Hepatocyte (in vitro differentiated cells): Measurements from ENCODE around the gene RAB3GAP1. TPM values are rescaled to one million over a fixed set of nuclear protein-coding genes. Genes with fewer than 3 reads are reported as not detected.

ENCODE experiments used
- DNase-seq: peaks from one replicate; pipeline ENCODE4 v3.0.0-alpha.2; 2016; ENCODE audit warnings: low spot score
- H2AFZ ChIP-seq: fragments of 200-600 bp; sonication (generic); 2 replicates; pipeline ENCODE4 v1.6.0; 2016; ENCODE audit warnings: antibody characterized with exemption, mild to moderate bottlenecking
- H3K27ac ChIP-seq: fragments of 200-600 bp; sonication (generic); 2 replicates; pipeline ENCODE4 v1.5.1; 2016; ENCODE audit warnings: mild to moderate bottlenecking
- H3K27me3 ChIP-seq: fragments of 200-600 bp; sonication (generic); 2 replicates; pipeline ENCODE4 v1.6.1; 2016
- H3K36me3 ChIP-seq: fragments of 200-600 bp; sonication (generic); replicated peaks from 2 replicates; pipeline ENCODE4 v1.5.1; 2016; ENCODE audit warnings: low read depth; ENCODE audit not compliant: insufficient read depth
- H3K4me1 ChIP-seq: fragments of 200-600 bp; sonication (generic); 2 replicates; pipeline ENCODE4 v1.5.1; 2016; ENCODE audit warnings: mild to moderate bottlenecking, moderate library complexity; ENCODE audit not compliant: insufficient read depth
- H3K4me2 ChIP-seq: fragments of 200-600 bp; sonication (generic); 2 replicates; pipeline ENCODE4 v1.6.0; 2016
- H3K4me3 ChIP-seq: fragments of 200-600 bp; sonication (generic); 2 replicates; pipeline ENCODE4 v1.5.1; 2016; ENCODE audit warnings: mild to moderate bottlenecking
- H3K79me2 ChIP-seq: fragments of 200-600 bp; sonication (generic); 2 replicates; pipeline ENCODE4 v1.6.0; 2017; ENCODE audit warnings: mild to moderate bottlenecking
- H3K9me2 ChIP-seq: fragments of 200-600 bp; sonication (generic); replicated peaks from 2 replicates; pipeline ENCODE4 v1.6.0; 2017; ENCODE audit warnings: mild to moderate bottlenecking; ENCODE audit not compliant: insufficient read depth
- H3K9me3 ChIP-seq: fragments of 200-600 bp; sonication (generic); 2 replicates; pipeline ENCODE4 v1.5.1; 2016; ENCODE audit warnings: low read depth, mild to moderate bottlenecking
- H4K20me1 ChIP-seq: fragments of 200-600 bp; sonication (generic); 2 replicates; pipeline ENCODE4 v1.6.0; 2016; ENCODE audit warnings: mild to moderate bottlenecking; ENCODE audit not compliant: insufficient read depth, poor library complexity, severe bottlenecking
- CTCF ChIP-seq: fragments of 200-600 bp; sonication (generic); IDR thresholded peaks from 2 replicates; pipeline ENCODE4 v1.5.1; 2016; ENCODE audit warnings: antibody characterized with exemption, mild to moderate bottlenecking; ENCODE audit not compliant: poor library complexity
- EZH2 ChIP-seq: fragments of 200-600 bp; sonication (generic); IDR thresholded peaks from 2 replicates; pipeline ENCODE4 v1.6.1; 2016; ENCODE audit warnings: antibody characterized with exemption, mild to moderate bottlenecking, borderline replicate concordance
- EZH2phosphoT487 ChIP-seq: fragments of 200-600 bp; sonication (generic); IDR thresholded peaks from one replicate; pipeline ENCODE4 v1.6.1; 2018; ENCODE audit warnings: antibody characterized with exemption, mild to moderate bottlenecking, low read depth, moderate library complexity; ENCODE audit not compliant: unreplicated experiment, severe bottlenecking
- WGBS: methylation state at CpG from one replicate; pipeline ENCODE4 v1.1.6; 2016; ENCODE audit warnings: low lambda C conversion rate; ENCODE audit errors: missing lambda C conversion rate; 5-methylcytosine and 5-hydroxymethylcytosine counted together
- polyA plus RNA-seq: library from polyadenylated mRNA; unstranded; fragments of >200 nt; fragmentation: Nextera tagmentation; extraction: Ambion mirVana; gene quantifications from 2 replicates; pipeline ENCODE4 v1.2.1, GENCODE V29; 2016
- total RNA-seq: library from RNA; depleted of rRNA; stranded (reverse); fragments of >200 nt; gene quantifications from 2 replicates; pipeline ENCODE4 v1.2.3, GENCODE V29; 2014

RAB3GAP1 gene
- total and polyA plus RNA-seq, 2 experiments from 2014 or later = 17.7 to 62.5 TPM

GRCh38 chr2:135183822-135184221 lies 131.7 kb downstream of the RAB3GAP1 start:
- no peaks in the 10 kb centered on the region for H3K9me3 ChIP-seq
- no peak for TF ChIP-seq CTCF
- TF ChIP-seq EZH2 = no peak
- H3K27me3 ChIP-seq = no peaks in the 10 kb centered on the region
- no peak overlapping the region for H3K4me2 ChIP-seq
- H3K4me3 ChIP-seq = no peak overlapping the region
- no peak overlapping the region for H2AFZ ChIP-seq
- no peaks in the 10 kb centered on the region for H3K36me3 ChIP-seq
- no peaks in the 10 kb centered on the region for H3K4me1 ChIP-seq
- WGBS = 88% methylated on average over 1 of the region's 1 CpG
- no peak overlapping the region for H3K27ac ChIP-seq
- no peaks in the 10 kb centered on the region for H4K20me1 ChIP-seq
- H3K79me2 ChIP-seq = no peaks in the 10 kb centered on the region
- no peaks in the 10 kb centered on the region for H3K9me2 ChIP-seq
- DNase-seq = no peak

- Histone ChIP-seq H2AFZ (no peak overlapping the region), H3K79me2 (no peaks in the 10 kb centered on the region), H3K4me2 (no peak overlapping the region), H3K36me3 (no peaks in the 10 kb centered on the region), H3K27me3 (no peaks in the 10 kb centered on the region), H3K9me2 (no peaks in the 10 kb centered on the region), H3K27ac (no peak overlapping the region), H3K9me3 (no peaks in the 10 kb centered on the region), H3K4me1 (no peaks in the 10 kb centered on the region), H3K4me3 (no peak overlapping the region), H4K20me1 (no peaks in the 10 kb centered on the region)
- 87% methylated on average over 5 of the region's 5 CpGs for WGBS
- no peak for DNase-seq
- TF ChIP-seq EZH2phosphoT487 (no peak), CTCF (no peak), EZH2 (no peak)
Observed at GRCh38 chr2:135186054-135186453, 134.0 kb downstream of the RAB3GAP1 start.

- H4K20me1 ChIP-seq = no peaks in the 10 kb centered on the region
- 81% methylated on average over 3 of the region's 3 CpGs for WGBS
- no peak for TF ChIP-seq EZH2
- no peak for TF ChIP-seq CTCF
Observed at GRCh38 chr2:135187270-135187669, 135.2 kb downstream of the RAB3GAP1 start.

GRCh38 chr2:135189148-135189547 lies 137.1 kb downstream of the RAB3GAP1 start:
- no peaks in the 10 kb centered on the region for H3K9me2 ChIP-seq
- H2AFZ ChIP-seq = no peak overlapping the region

More at GRCh38 chr2:135187270-135187669, 135.2 kb downstream of the RAB3GAP1 start:
- Histone ChIP-seq H3K4me3 (no peak overlapping the region), H3K9me3 (no peaks in the 10 kb centered on the region), H3K36me3 (no peaks in the 10 kb centered on the region), H2AFZ (no peak overlapping the region), H3K27me3 (no peaks in the 10 kb centered on the region), H3K9me2 (no peaks in the 10 kb centered on the region), H3K79me2 (no peaks in the 10 kb centered on the region), H3K4me2 (no peak overlapping the region), H3K27ac (no peak overlapping the region), H3K4me1 (no peaks in the 10 kb centered on the region)
- no peak for DNase-seq

More at GRCh38 chr2:135189148-135189547, 137.1 kb downstream of the RAB3GAP1 start:
- H3K36me3 ChIP-seq = no peaks in the 10 kb centered on the region
- DNase-seq = no peak
- no peaks in the 10 kb centered on the region for H4K20me1 ChIP-seq
- H3K4me1 ChIP-seq = no peaks in the 10 kb centered on the region
- no peaks in the 10 kb centered on the region for H3K27me3 ChIP-seq
- no peak overlapping the region for H3K27ac ChIP-seq
- TF ChIP-seq EZH2 = no peak
- TF ChIP-seq CTCF = no peak
- no peak for TF ChIP-seq EZH2phosphoT487
- H3K79me2 ChIP-seq = no peaks in the 10 kb centered on the region
- WGBS = 100% methylated on average over 1 of the region's 1 CpG
- H3K4me3 ChIP-seq = no peak overlapping the region
- H3K4me2 ChIP-seq = no peak overlapping the region
- H3K9me3 ChIP-seq = no peaks in the 10 kb centered on the region
